GM12878 (cell line): ENCODE measurements around the gene TDRD7. TPM values are rescaled to one million over a fixed set of nuclear protein-coding genes. Genes with fewer than 3 reads are reported as not detected.
A peak's percentile ranks its signal among the peaks of the same experiment; 100 is the strongest.

Source experiments
- BRCA1 ChIP-seq: IDR thresholded peaks from 2 replicates; pipeline ENCODE4 v1.6.1; 2011; ENCODE audit warnings: low read depth, low read length, improper control_type of control experiment
- DPF2 ChIP-seq: fragments of 450-650 bp; IDR thresholded peaks from 2 replicates; pipeline ENCODE4 v1.6.1; 2017; ENCODE audit warnings: mild to moderate bottlenecking
- GABPA ChIP-seq: IDR thresholded peaks from 2 replicates; pipeline ENCODE4 v1.6.1; 2014; ENCODE audit warnings: antibody characterized with exemption, low read depth, mild to moderate bottlenecking, inconsistent platforms
- HDAC2 ChIP-seq: fragments of 200-600 bp; sonication (generic); IDR thresholded peaks from 2 replicates; pipeline ENCODE4 v1.6.1; 2017
- JUNB ChIP-seq: IDR thresholded peaks from 2 replicates; pipeline ENCODE4 v1.6.1; 2016; ENCODE audit warnings: antibody characterized with exemption, mild to moderate bottlenecking
- KDM1A ChIP-seq: fragments of 200-600 bp; sonication (generic); IDR thresholded peaks from 2 replicates; pipeline ENCODE4 v1.6.1; 2016; ENCODE audit warnings: borderline replicate concordance
- NRF1 ChIP-seq: conservative IDR thresholded peaks from 2 replicates; pipeline ENCODE4 v1.6.1; 2011; ENCODE audit warnings: mild to moderate bottlenecking, low read depth, low read length, improper control_type of control experiment
- PAX5 ChIP-seq: IDR thresholded peaks from 2 replicates; pipeline ENCODE4 v1.6.1; 2011; ENCODE audit warnings: low read depth, low read length, borderline replicate concordance
- RBBP5 ChIP-seq: fragments of 200-600 bp; sonication (generic); conservative IDR thresholded peaks from 2 replicates; pipeline ENCODE4 v1.6.1; 2016
- SMAD1 ChIP-seq: fragments of 450-650 bp; IDR thresholded peaks from 2 replicates; pipeline ENCODE4 v1.6.1; 2018; ENCODE audit warnings: mild to moderate bottlenecking, low read depth; ENCODE audit not compliant: partially characterized antibody
- SMAD5 ChIP-seq: IDR thresholded peaks from 2 replicates; pipeline ENCODE4 v1.6.1; 2016; ENCODE audit warnings: antibody characterized with exemption, low read depth
- SREBF1 ChIP-seq: IDR thresholded peaks from 2 replicates; pipeline ENCODE4 v1.6.1; 2012; ENCODE audit warnings: mild to moderate bottlenecking, low read length
- YBX1 ChIP-seq: fragments of 450-650 bp; IDR thresholded peaks from 2 replicates; pipeline ENCODE4 v1.6.1; 2016; ENCODE audit warnings: antibody characterized with exemption
- ZNF24 ChIP-seq: fragments of 450-650 bp; IDR thresholded peaks from 2 replicates; pipeline ENCODE4 v1.6.1; 2017; ENCODE audit warnings: antibody characterized with exemption, mild to moderate bottlenecking
- ZNF384 ChIP-seq: IDR thresholded peaks from 2 replicates; pipeline ENCODE4 v1.6.1; 2012; ENCODE audit warnings: low read depth, mild to moderate bottlenecking, low read length, improper control_type of control experiment, borderline replicate concordance
- ZSCAN29 ChIP-seq: fragments of 450-650 bp; IDR thresholded peaks from 2 replicates; pipeline ENCODE4 v1.6.1; 2017; ENCODE audit warnings: mild to moderate bottlenecking, moderate library complexity
- polyA plus RNA-seq, 11 experiments: library from polyadenylated mRNA; depleted of rRNA in 4 of 11; unstranded in 6 of 11; stranded (reverse) in 5 of 11; fragments of >200 nt; fragmentation: Nextera tagmentation in 4 of 11; fragmentation: Illumina TruSeq in 1 of 11; extraction: Ambion mirVana in 4 of 11; extraction: Trizol in 1 of 11; gene quantifications; 1 replicate in 1 of 11; 2 replicates in 10 of 11; pipeline versions ENCODE4 v1.2.1 to v1.2.3, GENCODE V29; 2011 to 2016; ENCODE audit warnings: inconsistent platforms in 2 of 11, missing spikeins in 2 of 11, low read depth in 1 of 11
- total RNA-seq, 4 experiments: library from RNA; depleted of rRNA in 3 of 4; stranded (reverse); fragments of >200 nt in 3 of 4; fragmentation: Illumina TruSeq in 1 of 4; extraction: Trizol in 1 of 4; gene quantifications; 2 replicates each; pipeline versions ENCODE4 v1.2.1 to v1.2.3, GENCODE V29; 2013 to 2021
- TF ChIP-seq, protein P1 (sequence below): fragments of 450-650 bp; IDR thresholded peaks from 2 replicates; pipeline ENCODE4 v1.6.1; 2016; ENCODE audit warnings: mild to moderate bottlenecking
- TF ChIP-seq, protein P2 (sequence below): fragments of 450-650 bp; IDR thresholded peaks from 2 replicates; pipeline ENCODE4 v1.6.1; 2017; ENCODE audit warnings: borderline replicate concordance
- TF ChIP-seq, protein P3 (sequence below): fragments of 450-650 bp; IDR thresholded peaks from 2 replicates; pipeline ENCODE4 v1.6.1; 2017; ENCODE audit warnings: mild to moderate bottlenecking, low read depth, inconsistent platforms; ENCODE audit not compliant: poor library complexity, severe bottlenecking
- TF ChIP-seq, protein P4 (sequence below): fragments of 450-650 bp; conservative IDR thresholded peaks from 2 replicates; pipeline ENCODE4 v1.6.1; 2017; ENCODE audit warnings: mild to moderate bottlenecking, moderate library complexity
- TF ChIP-seq, protein P5 (sequence below): fragments of 450-650 bp; formaldehyde crosslinking; IDR thresholded peaks from 2 replicates; pipeline ENCODE4 v1.4.0; 2020; ENCODE audit warnings: mild to moderate bottlenecking, moderate library complexity

Gene TDRD7
- total and polyA plus RNA-seq, 10 of the 15 experiments (the other 5 are each of a cell fraction or from before 2014, with no cell fraction given): 5.7 to 26.4 (median 16.2) TPM

DNA sequence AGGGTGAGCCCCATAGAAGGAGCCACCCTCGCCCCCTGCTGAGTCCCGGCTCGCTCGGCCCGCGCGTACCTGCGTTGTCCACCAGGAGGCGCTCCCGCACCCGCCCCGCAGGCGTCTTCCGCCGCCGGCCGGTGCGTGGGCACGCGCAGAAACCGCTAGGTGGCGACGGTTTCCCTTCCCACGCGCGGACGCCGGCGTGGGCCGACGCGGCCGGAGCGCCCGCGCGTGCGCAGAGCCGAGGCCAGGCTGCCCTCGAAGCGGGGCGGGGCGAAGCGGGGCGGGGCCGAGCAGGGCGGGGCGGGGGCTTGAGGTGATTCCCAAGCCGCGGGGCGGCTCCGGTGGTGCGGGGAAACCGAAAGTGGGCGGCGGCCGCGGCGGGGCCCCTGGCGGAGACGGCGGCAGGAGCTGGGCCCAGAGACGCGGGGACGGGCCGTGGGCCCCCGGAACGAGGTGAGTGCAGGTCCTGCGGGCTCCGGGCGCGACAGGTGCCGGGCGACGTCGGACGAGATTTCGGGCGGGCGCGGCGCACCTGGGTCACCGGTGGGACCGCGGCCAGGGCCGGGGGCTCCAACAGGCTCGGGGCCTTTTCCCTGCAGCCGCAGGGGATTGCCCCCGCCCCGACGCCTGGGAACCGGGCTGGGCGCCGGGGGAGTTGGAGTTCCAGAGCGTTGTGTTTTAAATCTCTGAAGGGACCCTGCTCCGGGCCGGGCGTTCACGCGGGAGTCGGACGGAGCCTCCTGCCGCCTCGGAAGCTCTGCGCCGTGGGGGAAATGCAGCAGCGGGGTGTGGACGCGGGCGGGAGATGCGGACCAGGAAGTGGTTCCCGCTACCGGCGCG, at the start of gene TDRD7 (continued):
- TF ChIP-seq RBBP5: peak; percentile 59; the same call in 1 of the 2 replicates
- TF ChIP-seq, protein P1, sequence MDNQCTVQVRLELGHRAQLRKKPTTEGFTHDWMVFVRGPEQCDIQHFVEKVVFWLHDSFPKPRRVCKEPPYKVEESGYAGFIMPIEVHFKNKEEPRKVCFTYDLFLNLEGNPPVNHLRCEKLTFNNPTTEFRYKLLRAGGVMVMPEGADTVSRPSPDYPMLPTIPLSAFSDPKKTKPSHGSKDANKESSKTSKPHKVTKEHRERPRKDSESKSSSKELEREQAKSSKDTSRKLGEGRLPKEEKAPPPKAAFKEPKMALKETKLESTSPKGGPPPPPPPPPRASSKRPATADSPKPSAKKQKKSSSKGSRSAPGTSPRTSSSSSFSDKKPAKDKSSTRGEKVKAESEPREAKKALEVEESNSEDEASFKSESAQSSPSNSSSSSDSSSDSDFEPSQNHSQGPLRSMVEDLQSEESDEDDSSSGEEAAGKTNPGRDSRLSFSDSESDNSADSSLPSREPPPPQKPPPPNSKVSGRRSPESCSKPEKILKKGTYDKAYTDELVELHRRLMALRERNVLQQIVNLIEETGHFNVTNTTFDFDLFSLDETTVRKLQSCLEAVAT: no peak
- TF ChIP-seq SREBF1: no peak
- TF ChIP-seq JUNB: no peak
- TF ChIP-seq, protein P2, sequence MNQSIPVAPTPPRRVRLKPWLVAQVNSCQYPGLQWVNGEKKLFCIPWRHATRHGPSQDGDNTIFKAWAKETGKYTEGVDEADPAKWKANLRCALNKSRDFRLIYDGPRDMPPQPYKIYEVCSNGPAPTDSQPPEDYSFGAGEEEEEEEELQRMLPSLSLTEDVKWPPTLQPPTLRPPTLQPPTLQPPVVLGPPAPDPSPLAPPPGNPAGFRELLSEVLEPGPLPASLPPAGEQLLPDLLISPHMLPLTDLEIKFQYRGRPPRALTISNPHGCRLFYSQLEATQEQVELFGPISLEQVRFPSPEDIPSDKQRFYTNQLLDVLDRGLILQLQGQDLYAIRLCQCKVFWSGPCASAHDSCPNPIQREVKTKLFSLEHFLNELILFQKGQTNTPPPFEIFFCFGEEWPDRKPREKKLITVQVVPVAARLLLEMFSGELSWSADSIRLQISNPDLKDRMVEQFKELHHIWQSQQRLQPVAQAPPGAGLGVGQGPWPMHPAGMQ: no peak
- no peak for TF ChIP-seq HDAC2
- no peak for TF ChIP-seq SMAD5
- TF ChIP-seq GABPA: no peak
- peak; percentile 69; the same call in 1 of the 2 replicates for TF ChIP-seq PAX5
- TF ChIP-seq NRF1: peak; percentile 67
- no peak for TF ChIP-seq YBX1
- TF ChIP-seq BRCA1: no peak
- TF ChIP-seq, protein P3, sequence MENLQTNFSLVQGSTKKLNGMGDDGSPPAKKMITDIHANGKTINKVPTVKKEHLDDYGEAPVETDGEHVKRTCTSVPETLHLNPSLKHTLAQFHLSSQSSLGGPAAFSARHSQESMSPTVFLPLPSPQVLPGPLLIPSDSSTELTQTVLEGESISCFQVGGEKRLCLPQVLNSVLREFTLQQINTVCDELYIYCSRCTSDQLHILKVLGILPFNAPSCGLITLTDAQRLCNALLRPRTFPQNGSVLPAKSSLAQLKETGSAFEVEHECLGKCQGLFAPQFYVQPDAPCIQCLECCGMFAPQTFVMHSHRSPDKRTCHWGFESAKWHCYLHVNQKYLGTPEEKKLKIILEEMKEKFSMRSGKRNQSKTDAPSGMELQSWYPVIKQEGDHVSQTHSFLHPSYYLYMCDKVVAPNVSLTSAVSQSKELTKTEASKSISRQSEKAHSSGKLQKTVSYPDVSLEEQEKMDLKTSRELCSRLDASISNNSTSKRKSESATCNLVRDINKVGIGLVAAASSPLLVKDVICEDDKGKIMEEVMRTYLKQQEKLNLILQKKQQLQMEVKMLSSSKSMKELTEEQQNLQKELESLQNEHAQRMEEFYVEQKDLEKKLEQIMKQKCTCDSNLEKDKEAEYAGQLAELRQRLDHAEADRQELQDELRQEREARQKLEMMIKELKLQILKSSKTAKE: no peak
- TF ChIP-seq KDM1A: no peak
- TF ChIP-seq, protein P4, sequence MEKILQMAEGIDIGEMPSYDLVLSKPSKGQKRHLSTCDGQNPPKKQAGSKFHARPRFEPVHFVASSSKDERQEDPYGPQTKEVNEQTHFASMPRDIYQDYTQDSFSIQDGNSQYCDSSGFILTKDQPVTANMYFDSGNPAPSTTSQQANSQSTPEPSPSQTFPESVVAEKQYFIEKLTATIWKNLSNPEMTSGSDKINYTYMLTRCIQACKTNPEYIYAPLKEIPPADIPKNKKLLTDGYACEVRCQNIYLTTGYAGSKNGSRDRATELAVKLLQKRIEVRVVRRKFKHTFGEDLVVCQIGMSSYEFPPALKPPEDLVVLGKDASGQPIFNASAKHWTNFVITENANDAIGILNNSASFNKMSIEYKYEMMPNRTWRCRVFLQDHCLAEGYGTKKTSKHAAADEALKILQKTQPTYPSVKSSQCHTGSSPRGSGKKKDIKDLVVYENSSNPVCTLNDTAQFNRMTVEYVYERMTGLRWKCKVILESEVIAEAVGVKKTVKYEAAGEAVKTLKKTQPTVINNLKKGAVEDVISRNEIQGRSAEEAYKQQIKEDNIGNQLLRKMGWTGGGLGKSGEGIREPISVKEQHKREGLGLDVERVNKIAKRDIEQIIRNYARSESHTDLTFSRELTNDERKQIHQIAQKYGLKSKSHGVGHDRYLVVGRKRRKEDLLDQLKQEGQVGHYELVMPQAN: no peak; the same call in 1 of the 2 replicates
- no peak for TF ChIP-seq ZNF384
- TF ChIP-seq ZSCAN29: peak; percentile 62; the same call in 1 of the 2 replicates
- TF ChIP-seq, protein P5, sequence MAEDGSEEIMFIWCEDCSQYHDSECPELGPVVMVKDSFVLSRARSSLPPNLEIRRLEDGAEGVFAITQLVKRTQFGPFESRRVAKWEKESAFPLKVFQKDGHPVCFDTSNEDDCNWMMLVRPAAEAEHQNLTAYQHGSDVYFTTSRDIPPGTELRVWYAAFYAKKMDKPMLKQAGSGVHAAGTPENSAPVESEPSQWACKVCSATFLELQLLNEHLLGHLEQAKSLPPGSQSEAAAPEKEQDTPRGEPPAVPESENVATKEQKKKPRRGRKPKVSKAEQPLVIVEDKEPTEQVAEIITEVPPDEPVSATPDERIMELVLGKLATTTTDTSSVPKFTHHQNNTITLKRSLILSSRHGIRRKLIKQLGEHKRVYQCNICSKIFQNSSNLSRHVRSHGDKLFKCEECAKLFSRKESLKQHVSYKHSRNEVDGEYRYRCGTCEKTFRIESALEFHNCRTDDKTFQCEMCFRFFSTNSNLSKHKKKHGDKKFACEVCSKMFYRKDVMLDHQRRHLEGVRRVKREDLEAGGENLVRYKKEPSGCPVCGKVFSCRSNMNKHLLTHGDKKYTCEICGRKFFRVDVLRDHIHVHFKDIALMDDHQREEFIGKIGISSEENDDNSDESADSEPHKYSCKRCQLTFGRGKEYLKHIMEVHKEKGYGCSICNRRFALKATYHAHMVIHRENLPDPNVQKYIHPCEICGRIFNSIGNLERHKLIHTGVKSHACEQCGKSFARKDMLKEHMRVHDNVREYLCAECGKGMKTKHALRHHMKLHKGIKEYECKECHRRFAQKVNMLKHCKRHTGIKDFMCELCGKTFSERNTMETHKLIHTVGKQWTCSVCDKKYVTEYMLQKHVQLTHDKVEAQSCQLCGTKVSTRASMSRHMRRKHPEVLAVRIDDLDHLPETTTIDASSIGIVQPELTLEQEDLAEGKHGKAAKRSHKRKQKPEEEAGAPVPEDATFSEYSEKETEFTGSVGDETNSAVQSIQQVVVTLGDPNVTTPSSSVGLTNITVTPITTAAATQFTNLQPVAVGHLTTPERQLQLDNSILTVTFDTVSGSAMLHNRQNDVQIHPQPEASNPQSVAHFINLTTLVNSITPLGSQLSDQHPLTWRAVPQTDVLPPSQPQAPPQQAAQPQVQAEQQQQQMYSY (CRISPR knock-in tag): no peak
- TF ChIP-seq SMAD1: no peak
- TF ChIP-seq DPF2: peak; percentile 81
- peak; percentile 69 for TF ChIP-seq ZNF24
